Dedifferentiated amniotic fluid mesenchymal stem cell (primary cell): ENCODE measurements around the gene LINGO1.

Source experiments
- DNase-seq: peaks from one replicate; pipeline ENCODE4 v3.0.0-alpha.2; 2016; ENCODE audit errors: extremely low spot score

LINGO1 gene, protein sequence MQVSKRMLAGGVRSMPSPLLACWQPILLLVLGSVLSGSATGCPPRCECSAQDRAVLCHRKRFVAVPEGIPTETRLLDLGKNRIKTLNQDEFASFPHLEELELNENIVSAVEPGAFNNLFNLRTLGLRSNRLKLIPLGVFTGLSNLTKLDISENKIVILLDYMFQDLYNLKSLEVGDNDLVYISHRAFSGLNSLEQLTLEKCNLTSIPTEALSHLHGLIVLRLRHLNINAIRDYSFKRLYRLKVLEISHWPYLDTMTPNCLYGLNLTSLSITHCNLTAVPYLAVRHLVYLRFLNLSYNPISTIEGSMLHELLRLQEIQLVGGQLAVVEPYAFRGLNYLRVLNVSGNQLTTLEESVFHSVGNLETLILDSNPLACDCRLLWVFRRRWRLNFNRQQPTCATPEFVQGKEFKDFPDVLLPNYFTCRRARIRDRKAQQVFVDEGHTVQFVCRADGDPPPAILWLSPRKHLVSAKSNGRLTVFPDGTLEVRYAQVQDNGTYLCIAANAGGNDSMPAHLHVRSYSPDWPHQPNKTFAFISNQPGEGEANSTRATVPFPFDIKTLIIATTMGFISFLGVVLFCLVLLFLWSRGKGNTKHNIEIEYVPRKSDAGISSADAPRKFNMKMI

DNA sequence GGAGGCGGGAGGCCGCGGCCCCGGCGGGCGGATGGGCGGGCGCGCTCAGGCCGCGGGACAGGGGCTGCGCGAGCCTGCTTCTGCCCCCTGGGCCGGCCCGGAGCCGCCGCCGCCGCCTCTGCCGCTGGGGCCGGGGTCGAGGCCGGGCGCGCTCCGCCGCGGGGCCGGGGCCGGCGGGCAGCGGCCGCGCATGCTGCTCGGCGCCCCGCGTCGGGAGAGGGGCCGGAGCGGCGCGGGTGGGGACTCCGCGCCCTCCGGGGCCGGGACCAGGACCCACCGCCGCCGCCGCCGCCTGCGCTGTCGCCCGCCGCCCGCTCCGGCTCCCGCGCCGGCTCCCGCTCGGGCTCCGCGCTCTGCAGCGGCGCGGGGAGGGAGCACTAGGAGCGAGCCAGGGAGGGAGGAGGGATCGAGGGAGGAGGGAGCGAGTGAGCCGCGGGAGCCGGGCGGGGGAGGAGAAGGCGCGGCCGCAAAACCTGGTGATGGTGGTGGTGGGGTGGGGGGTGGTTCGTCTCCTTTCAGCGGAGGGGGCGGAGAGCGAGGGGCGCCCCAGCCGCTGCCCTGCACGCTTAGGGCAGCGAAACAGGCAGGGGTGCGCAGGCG, at the start of gene LINGO1:
TSS of gene LINGO1 (minus strand) at position 379 of the 600 bp plus-strand sequence. CDS start 597 bp downstream, outside the sequence.
- no peak for DNase-seq

DNA sequence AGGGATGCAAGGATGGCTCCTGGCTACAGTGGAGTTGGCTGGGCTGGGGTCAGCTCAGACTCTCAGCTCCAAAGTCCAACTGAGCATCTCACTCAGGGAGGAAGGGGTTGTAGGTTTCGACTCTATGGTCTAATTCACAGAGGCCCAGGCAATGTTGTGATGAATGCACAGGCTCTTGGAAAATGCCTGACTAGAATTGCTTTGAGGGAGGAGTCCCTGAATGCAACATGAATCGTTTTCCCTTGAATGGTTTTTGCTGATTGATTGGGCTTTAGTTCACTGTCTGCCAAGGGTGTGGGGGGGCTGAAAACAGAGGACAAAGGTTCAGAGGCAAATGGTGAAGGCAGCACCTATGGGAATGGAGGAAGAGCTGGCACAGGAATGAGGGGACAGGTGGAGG, 48.6 kb upstream of the LINGO1 start:
- DNase-seq = no peak

DNA sequence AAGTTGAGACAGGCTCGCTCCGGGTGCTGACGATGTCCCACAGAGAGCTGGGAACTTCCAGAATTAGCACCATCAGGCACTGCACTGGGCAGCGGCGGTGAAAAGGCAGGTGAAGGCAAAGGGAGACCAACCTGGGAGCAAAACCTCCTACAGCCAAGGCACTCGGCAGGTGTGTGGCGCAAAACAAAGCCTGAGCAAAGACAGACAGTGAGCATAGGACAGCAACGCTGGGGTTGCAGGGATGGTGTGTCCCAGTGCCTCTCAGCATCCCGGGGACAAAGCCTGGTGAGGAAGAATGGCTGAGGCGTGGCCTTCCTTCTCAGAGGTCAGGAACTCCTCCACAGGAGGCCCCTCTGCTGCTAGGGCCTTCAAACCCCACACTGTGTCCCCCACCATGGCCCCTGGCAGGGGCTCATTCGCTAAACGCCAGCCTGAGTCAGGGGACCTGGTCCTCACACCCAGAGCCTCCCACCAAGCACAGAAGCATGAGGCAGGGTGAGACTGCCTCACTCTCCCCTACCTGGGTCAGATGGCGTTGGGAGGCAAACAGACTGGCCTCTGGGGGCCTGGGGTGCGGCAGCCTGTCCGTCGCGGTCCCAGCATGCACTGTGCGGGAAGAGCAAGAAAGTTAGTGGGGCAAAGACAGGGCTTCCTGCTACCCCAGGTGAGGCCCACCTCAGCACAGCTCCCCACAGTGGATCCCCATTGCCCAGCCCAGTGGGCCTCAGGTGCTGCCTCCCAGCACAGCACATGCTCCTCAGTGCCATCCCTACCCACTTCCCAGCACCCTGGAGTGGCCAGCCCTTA, 44.1 kb upstream of the LINGO1 start:
- DNase-seq = no peak

DNA sequence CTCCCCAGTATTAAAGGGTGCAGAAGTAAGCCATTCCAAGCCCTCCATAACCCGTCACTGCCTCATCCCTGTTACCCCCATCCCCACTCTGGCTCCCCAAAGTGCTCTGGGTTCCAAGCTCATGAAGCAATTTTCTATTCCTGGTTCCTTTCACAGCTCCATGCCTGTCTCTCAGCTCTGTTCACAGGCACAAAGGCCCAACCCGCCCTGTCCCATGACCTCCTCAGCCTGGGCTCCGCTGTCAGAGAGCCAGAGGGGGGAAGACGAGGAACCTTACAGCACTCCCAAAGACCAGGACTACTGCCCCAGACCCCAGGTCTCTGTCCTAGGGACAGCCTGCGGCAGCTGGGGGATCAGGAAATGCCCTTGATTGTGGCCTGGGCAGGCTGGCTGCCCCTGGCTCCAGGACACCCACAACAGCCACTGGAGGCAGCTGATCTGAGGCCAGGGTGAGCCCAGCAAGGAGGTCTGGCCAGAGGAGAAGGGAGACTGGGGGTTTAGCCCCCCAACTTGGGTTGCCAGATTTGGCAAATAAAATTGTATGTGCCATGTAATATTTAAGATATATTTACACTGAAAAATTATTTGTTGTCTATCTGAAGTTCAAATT, 43.2 kb upstream of the LINGO1 start:
- no peak for DNase-seq

DNA sequence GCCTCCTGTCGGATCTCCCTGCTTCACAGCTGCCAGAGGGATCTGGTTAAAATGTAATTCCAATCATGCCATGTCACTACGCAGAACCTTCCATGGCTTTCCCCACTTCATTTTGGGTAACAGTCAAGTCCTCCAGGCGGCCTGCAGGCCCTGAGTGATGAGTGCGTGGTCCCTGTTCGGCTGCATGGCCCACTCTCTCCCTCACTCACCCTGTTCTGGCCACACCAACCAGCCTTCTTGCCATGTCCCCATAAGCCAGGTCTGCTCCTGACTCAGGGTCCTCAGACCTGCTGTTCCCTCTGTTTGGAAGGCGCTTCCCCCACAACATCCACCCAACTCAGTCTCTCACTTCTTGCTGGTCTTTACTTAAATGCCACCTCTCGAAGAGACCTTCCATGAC, 41.6 kb upstream of the LINGO1 start:
- no peak for DNase-seq

DNA sequence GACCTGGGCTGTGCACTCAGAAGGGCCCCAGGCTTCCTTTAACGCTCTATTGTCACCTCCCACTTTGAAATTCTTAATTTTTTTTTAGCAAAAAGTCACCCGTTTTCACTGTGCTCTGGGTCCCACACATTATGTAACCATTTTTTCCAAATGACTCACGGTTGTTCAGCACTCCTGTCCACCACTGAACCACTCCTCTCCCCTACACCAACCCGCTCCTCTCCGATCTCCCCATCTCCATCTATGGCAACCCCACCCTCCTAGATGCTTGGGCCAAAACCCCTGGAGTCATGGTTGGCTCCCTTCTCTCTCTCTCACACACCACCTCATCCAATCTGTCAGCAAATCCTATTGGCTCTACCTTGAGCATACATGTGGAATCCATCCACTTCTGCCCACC, 41.2 kb upstream of the LINGO1 start:
- no peak for DNase-seq

DNA sequence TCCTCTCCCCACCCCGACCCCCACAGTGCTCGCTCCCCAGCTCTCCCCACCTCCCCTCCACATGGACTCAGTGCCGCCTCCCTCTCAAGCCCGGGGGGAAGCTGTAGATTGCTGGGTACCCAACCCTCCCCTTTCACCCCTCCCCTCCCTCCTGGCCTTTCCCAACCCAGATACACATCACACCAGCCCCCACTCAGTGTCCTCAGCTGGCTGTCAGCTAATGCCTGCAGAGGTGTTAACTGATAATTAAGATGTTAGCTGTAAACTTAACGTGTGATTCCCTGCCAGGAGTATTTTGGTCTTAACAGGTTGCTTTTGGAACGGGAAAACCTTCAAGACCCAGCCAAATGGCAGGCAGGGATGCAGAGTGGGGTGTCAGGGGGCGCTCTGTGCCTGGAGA, 39.4 kb upstream of the LINGO1 start:
- no peak for DNase-seq

DNA sequence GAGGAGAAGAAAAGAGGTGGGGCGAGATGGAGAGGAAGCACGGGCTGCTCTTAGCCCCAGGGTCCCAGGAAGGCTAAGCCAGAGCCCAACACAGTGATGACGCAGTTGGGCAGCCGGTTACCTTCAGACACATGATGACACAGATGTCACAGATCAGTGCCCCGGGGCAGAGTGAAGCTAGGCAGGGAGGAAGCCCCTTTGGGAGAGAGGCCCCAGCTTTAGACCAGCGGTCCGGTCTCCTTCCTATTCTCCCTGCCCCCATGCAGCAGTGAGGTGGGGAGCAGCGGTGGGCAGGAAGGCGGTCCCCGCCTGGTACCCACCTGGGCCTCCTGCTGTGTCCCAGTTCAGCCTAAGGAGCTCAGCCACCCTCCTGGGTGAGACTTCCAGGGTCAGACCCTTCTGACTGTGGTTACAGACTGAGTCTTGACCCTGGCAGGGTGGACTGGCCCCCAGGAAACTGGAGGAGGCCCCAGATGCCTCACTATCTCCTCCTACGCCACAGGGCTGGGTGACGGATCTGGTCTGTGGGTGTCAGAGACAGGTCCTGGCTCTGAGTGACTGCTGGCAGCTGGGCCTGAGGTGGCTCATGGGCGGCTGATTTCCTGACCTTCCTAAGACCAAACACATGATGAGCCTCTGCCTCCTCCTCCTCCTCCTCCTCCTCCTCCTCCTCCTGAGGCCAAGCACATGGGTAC, 38.8 kb upstream of the LINGO1 start:
- no peak for DNase-seq

DNA sequence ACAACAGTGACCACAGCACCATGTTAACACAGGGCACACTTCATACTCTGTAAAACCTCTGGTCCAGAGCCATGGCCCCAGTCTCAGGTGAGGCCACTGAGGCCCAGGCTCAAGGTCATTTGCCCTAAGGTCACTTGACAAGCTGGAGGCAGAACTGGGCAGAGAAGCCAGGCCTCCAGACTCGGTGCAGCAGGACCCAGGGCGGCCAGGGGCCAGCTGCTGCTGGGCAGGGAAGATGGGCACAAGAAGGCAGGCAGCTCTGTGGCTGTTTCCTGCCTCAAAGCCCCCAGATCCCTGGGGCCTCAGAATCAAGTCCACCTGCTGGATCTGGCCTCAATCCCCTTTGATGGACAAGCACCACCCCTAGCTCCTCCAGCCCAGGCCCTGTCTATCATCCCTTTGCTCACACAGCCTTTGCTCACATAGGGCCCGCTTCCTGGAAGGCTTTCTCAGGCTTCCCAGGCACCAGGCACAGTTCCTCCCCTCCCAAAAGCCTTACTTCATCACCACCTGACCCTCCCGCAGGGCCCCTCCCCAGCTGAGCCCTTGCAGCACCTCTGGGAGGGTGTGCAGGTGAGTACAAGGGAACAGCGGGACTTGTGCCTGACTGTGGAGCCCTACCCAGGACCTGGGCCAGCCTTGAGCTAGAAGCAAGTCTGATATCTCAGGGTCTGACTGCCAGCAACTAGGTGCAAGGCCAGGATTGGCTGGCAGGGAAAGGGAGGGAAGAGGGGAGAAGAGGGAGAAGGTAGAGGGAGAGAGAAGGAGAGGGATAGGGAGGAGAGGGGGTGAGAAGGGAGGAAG, 38.0 kb upstream of the LINGO1 start:
- no peak for DNase-seq

DNA sequence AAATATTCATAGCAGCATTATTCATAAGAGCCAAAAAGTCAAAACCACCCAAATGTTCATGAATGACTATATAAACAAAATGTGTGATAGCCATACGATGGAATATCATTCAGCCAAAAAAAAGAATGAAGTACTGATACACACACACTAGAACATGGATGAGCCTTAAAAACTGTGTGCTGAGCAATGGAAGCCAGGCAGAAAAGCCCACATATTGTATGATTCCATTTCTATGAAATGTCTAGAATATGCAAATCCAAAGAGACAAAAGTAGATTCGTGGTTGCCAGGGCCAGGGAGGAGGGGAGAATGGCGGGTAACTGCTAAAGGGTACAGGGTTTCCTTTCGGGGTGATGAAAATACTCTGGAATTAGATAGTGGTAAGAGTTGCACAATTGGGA, 37.2 kb upstream of the LINGO1 start:
- DNase-seq = no peak

DNA sequence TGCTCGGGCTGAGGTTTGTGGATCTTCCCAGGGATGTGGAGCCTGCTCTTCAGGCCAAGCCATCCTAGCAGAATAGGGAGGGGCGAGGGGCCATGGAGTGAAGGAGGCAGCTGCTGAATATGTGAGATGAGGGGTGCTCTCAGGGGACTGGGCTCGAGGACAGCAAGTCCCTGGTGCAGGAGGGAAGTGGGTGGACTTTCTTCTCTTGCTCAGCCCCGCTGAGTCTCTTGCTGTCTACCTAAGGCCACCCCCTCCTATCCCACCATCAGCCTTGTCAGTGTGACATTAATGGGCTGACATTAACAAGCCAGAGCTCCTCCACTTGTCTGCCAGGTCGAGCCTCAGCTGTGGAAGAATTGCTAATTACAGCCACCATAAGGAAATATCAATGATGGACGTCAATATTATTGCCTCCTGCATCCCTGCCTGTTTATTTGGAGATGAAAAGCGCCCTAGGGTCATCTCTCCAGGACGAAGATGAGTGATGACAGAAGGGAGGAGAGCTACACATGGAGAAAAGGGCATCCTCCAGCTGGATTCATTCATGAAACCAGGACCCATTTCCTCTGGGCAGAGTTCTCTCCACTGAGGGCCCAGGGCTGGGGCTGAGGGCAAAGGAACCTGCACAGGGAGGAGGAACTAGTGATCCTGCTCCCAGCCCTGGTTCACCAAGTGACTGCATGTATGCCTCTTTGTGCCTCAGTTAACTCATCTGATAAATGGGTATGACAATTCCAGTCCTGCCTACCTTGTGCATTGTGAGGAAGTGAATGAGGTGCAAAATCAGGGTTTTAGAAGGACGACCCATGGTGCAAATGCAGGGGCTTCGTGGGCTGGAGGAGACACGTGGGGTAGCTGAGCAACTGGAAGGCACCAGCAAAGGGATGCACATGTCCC, 34.9 kb upstream of the LINGO1 start:
- DNase-seq = no peak

DNA sequence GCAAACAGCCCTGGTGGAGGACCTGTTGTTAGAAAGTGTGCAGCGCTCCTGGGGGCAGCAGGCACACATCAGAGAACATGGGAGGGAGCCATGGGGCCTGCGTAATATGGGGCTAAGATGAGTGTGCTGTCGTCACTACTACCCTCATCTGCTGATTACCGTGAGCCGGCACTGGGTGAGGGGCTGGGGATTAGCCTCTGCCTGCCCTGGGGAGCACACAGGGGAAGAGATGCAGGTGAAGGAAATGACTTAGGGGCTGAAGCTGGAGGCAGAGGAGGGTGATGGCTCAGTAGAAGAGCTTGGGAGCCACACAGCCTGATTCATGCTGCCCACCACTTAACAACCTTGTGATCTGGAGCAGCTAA, 33.6 kb upstream of the LINGO1 start:
- no peak for DNase-seq

DNA sequence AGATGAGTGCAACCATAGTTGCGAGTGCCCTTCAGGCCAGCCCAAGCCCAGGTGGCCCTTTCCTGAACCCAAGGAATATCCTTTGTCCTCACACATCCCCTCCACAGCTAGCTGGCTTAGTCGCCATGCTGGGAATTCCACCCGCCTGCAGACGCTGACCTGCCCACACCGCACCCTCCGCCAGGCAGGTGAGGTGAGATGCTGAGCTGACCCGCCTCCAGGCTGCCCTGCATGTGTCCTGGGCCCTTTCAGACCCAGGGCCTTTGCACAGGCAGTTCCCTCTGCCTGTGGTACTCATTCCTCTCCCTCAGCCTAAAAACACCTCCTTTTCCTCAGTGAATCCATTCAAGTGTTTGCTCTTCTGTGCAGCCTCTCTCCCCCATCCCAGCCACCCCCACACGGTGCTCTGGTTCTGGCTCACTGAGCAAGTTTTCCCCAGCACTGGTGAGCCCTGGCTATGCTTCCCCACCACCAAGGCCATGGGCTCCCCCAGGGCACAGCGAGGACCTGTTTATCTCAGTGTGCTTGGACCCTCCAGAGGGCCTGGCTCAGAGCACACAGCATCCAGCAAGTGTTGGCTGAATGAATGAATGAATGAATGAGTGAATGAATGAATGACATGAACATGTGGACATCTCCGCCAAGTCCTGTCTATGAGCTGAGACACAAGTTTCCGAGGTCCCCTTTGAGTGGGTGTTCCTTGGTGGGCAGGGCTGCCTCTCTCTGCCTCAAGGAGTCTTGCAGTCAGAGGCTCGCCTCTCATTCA, 33.0 kb upstream of the LINGO1 start:
- no peak for DNase-seq

DNA sequence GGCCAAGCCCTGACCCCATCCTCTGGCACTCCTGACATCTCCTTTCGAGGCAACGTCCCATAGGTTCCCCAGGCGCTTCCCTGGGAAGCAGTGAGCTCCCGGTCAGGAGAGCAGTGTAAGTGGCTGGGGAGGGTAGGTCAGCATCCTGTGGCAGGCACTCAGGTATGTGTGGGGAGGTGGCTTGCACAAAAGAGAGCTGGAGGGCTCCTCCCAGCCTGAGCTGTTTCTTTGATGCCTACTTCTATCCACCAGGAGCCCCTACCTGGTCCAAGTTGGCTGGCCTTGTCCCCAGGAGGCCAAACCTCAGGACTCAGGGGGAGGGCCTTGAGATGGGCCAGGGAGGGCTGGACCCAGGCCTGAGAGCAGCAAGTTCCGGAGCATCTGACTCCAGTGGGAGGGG, 31.7 kb upstream of the LINGO1 start:
- no peak for DNase-seq

DNA sequence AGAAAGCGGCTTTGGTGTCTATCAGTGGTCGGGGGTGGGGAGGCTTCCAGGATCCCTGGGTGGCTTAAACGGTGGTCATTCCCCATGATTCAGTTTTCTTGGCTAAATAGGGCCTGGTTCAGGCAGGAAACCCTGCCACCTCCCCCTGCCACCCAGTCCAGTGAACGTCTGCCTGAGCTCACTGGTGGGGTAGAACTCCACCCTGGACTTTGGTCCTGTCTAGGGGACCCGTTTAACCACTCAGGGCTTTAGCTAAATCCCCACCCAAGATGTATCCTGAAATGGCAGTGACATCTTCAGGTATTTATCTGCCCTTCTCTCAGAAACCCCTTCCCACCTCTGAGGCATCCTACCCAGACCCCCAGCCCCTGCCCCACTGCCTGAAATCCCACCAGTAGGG, 30.5 kb upstream of the LINGO1 start:
- no peak for DNase-seq

DNA sequence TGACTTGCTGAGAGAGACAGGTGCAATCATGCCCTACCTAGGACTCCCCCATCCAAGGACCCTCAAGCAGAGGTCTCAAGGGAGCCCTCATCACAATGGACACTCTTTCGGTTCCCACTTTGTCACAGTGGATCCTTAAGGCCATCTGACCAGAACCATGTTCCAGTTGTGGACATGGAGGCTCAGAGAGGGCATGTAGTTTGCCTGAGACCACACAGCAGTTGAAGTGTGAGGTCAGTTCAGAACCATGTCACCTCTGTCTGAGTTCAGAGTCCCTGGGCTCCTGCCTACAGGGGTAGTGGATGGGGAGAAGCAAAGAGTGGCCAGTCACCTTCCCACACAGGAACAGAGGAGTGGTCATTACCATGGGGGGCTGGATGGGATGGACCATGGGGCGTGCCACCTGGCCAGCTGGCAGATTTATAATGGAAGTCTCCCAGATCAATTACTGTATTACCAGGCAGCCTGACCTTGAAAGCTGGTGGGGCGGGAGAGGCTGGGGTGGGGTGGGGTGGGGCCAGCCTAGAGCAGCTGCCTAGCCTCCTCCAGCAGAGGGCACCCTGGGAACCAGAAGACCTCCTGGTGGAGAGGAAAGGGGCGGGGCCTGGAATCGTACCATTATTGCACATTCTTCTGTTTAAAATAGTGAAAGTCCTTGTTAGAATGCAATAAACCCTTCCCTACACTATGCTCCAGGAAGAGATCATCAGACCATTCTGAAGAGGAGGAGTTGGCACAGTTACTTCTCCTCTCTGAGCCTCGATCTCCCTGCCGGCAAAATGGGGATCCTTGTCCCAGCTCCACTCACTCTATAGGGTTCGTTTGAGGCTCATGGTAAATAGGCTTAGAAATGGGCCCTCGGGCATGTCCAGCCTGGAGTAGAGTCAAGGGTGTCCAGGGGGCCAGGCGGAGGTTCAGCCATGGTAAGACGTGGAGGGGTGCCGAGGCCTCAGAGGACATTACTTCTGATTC, 26.9 kb upstream of the LINGO1 start:
- no peak for DNase-seq

DNA sequence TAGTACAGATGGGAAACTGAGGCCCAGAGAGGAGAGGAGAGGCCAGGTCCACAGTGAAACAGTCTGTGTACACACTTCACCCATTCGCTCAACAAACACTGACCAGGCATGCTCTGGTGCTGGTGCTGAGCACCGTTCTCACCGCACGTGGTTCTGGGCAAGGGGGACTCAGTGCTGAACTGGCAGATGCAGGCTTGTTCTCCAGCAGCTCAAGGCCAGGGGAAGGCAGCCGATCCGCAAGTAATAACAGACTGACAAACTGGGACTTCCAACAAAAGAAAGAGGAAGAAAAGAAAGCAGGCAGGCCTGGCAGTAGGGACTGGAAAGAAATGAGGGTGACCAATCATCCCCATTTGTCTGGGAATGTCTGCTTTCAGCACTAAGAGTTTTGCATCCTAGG, 25.6 kb upstream of the LINGO1 start:
- no peak for DNase-seq
